ENCODE data around the gene PPME1.
A peak's percentile ranks its signal among the peaks of the same experiment; 100 is the strongest.

The PPME1 gene

GRCh38 chr11:74265256-74265655 is 94.2 kb downstream of the PPME1 start:
- no peak overlapping the region for H3K27ac ChIP-seq (ENCODE audit: low read depth, low read length)
- no peak overlapping the region for H2BK5ac ChIP-seq (ENCODE audit: low read length)
- H3K23ac ChIP-seq (ENCODE audit: low read length) = no peak overlapping the region
- H3K4me1 ChIP-seq (ENCODE audit: control insufficient read depth, low read depth, low read length) = no peaks in the 10 kb centered on the region
- no peak overlapping the region for H3K4ac ChIP-seq (ENCODE audit: low read depth, low read length)
- no peak overlapping the region for H3K9ac ChIP-seq (ENCODE audit: low read length)
- WGBS (ENCODE audit: extremely low coverage, insufficient coverage, low lambda C conversion rate) = no CpG with 5 or more reads among the region's 1 CpG
- no peak overlapping the region for H2BK120ac ChIP-seq (ENCODE audit: low read depth, low read length)
- no peaks in the 10 kb centered on the region for H3K79me2 ChIP-seq (ENCODE audit: control insufficient read depth, insufficient read depth, low read length)
- H3K4me2 ChIP-seq (ENCODE audit: low read length) = no peak overlapping the region
- no peaks in the 10 kb centered on the region for H3K27me3 ChIP-seq (ENCODE audit: insufficient read depth, low read length, poor library complexity)
- no peak overlapping the region for H3K4me3 ChIP-seq (ENCODE audit: low read length)
- no peak overlapping the region for H4K8ac ChIP-seq (ENCODE audit: low read depth, low read length)
- H2BK15ac ChIP-seq (replicated peaks; ENCODE audit: low read depth) = no peak overlapping the region
- H3K36me3 ChIP-seq (ENCODE audit: control insufficient read depth, insufficient read depth, low read length) = no peaks in the 10 kb centered on the region
- no peak overlapping the region for H3K56ac ChIP-seq (ENCODE audit: low read length)
- no peak overlapping the region for H4K5ac ChIP-seq (ENCODE audit: low read length)
- no peak overlapping the region for H2AK5ac ChIP-seq (ENCODE audit: low read length)
- H3K79me1 ChIP-seq (ENCODE audit: low read length) = no peaks in the 10 kb centered on the region
- H3K18ac ChIP-seq (ENCODE audit: low read length) = no peak overlapping the region
- DNase-seq = peak; percentile 59

- no peak overlapping the region for H2AK5ac ChIP-seq (ENCODE audit: low read length)
- no peaks in the 10 kb centered on the region for H3K79me2 ChIP-seq (ENCODE audit: control insufficient read depth, insufficient read depth, low read length)
- no peak overlapping the region for H3K27ac ChIP-seq (ENCODE audit: low read depth, low read length)
- H3K9ac ChIP-seq (ENCODE audit: low read length) = no peak overlapping the region
- no peak for DNase-seq
- H4K8ac ChIP-seq (ENCODE audit: low read depth, low read length) = no peak overlapping the region
- no peak overlapping the region for H3K23ac ChIP-seq (ENCODE audit: low read length)
- H3K18ac ChIP-seq (ENCODE audit: low read length) = no peak overlapping the region
- no peak overlapping the region for H3K4me3 ChIP-seq (ENCODE audit: low read length)
- H2BK5ac ChIP-seq (ENCODE audit: low read length) = no peak overlapping the region
- H3K4me1 ChIP-seq (ENCODE audit: control insufficient read depth, low read depth, low read length) = no peaks in the 10 kb centered on the region
- no peaks in the 10 kb centered on the region for H3K36me3 ChIP-seq (ENCODE audit: control insufficient read depth, insufficient read depth, low read length)
- WGBS (ENCODE audit: extremely low coverage, insufficient coverage, low lambda C conversion rate) = no CpG with 5 or more reads among the region's 6 CpGs
- H3K4me2 ChIP-seq (ENCODE audit: low read length) = no peak overlapping the region
- no peak overlapping the region for H3K4ac ChIP-seq (ENCODE audit: low read depth, low read length)
- H4K5ac ChIP-seq (ENCODE audit: low read length) = no peak overlapping the region
- H3K27me3 ChIP-seq (ENCODE audit: insufficient read depth, low read length, poor library complexity) = no peaks in the 10 kb centered on the region
- no peak overlapping the region for H2BK15ac ChIP-seq (replicated peaks; ENCODE audit: low read depth)
- H3K56ac ChIP-seq (ENCODE audit: low read length) = no peak overlapping the region
- H3K79me1 ChIP-seq (ENCODE audit: low read length) = no peaks in the 10 kb centered on the region
- no peak overlapping the region for H2BK120ac ChIP-seq (ENCODE audit: low read depth, low read length)
Observed at GRCh38 chr11:74267014-74267413, 95.9 kb downstream of the PPME1 start.

- Histone ChIP-seq H2BK120ac (ENCODE audit: low read depth, low read length) (no peak overlapping the region), H2BK5ac (ENCODE audit: low read length) (no peak overlapping the region), H3K4me2 (ENCODE audit: low read length) (no peak overlapping the region), H2AK5ac (ENCODE audit: low read length) (no peak overlapping the region), H2BK15ac (replicated peaks; ENCODE audit: low read depth) (no peak overlapping the region), H3K18ac (ENCODE audit: low read length) (no peak overlapping the region), H3K36me3 (ENCODE audit: control insufficient read depth, insufficient read depth, low read length) (no peaks in the 10 kb centered on the region), H4K5ac (ENCODE audit: low read length) (no peak overlapping the region), H3K79me1 (ENCODE audit: low read length) (no peaks in the 10 kb centered on the region), H3K23ac (ENCODE audit: low read length) (no peak overlapping the region), H3K79me2 (ENCODE audit: control insufficient read depth, insufficient read depth, low read length) (no peaks in the 10 kb centered on the region), H3K27ac (ENCODE audit: low read depth, low read length) (no peak overlapping the region), H3K27me3 (ENCODE audit: insufficient read depth, low read length, poor library complexity) (no peaks in the 10 kb centered on the region), H3K4me1 (ENCODE audit: control insufficient read depth, low read depth, low read length) (no peaks in the 10 kb centered on the region), H3K9ac (ENCODE audit: low read length) (no peak overlapping the region), H3K56ac (ENCODE audit: low read length) (no peak overlapping the region), H4K8ac (ENCODE audit: low read depth, low read length) (no peak overlapping the region), H3K4me3 (ENCODE audit: low read length) (no peak overlapping the region), H3K4ac (ENCODE audit: low read depth, low read length) (no peak overlapping the region)
- no peak for DNase-seq
- WGBS (ENCODE audit: extremely low coverage, insufficient coverage, low lambda C conversion rate) = no CpG with 5 or more reads among the region's 4 CpGs
Observed at GRCh38 chr11:74268456-74268855, 97.4 kb downstream of the PPME1 start.

- Histone ChIP-seq H2BK15ac (replicated peaks; ENCODE audit: low read depth) (no peak overlapping the region), H3K36me3 (ENCODE audit: control insufficient read depth, insufficient read depth, low read length) (no peaks in the 10 kb centered on the region), H2BK120ac (ENCODE audit: low read depth, low read length) (no peak overlapping the region), H3K56ac (ENCODE audit: low read length) (no peak overlapping the region), H2AK5ac (ENCODE audit: low read length) (no peak overlapping the region), H3K4ac (ENCODE audit: low read depth, low read length) (no peak overlapping the region), H3K27me3 (ENCODE audit: insufficient read depth, low read length, poor library complexity) (no peaks in the 10 kb centered on the region), H3K18ac (ENCODE audit: low read length) (no peak overlapping the region), H3K4me1 (ENCODE audit: control insufficient read depth, low read depth, low read length) (no peaks in the 10 kb centered on the region), H3K79me2 (ENCODE audit: control insufficient read depth, insufficient read depth, low read length) (no peaks in the 10 kb centered on the region), H3K4me3 (ENCODE audit: low read length) (no peak overlapping the region), H3K27ac (ENCODE audit: low read depth, low read length) (no peak overlapping the region), H4K5ac (ENCODE audit: low read length) (no peak overlapping the region), H2BK5ac (ENCODE audit: low read length) (no peak overlapping the region), H3K9ac (ENCODE audit: low read length) (no peak overlapping the region), H4K8ac (ENCODE audit: low read depth, low read length) (no peak overlapping the region), H3K23ac (ENCODE audit: low read length) (no peak overlapping the region), H3K4me2 (ENCODE audit: low read length) (no peak overlapping the region), H3K79me1 (ENCODE audit: low read length) (no peaks in the 10 kb centered on the region)
- no peak for DNase-seq
- no CpG with 5 or more reads among the region's 11 CpGs for WGBS (ENCODE audit: extremely low coverage, insufficient coverage, low lambda C conversion rate)
Observed at GRCh38 chr11:74269161-74269811, 98.2 kb downstream of the PPME1 start.

GRCh38 chr11:74272276-74272675 is 101.2 kb downstream of the PPME1 start:
- Histone ChIP-seq H3K27ac (ENCODE audit: low read depth, low read length) (no peak overlapping the region), H4K8ac (ENCODE audit: low read depth, low read length) (no peak overlapping the region), H3K9ac (ENCODE audit: low read length) (no peak overlapping the region), H3K4me2 (ENCODE audit: low read length) (no peak overlapping the region), H3K18ac (ENCODE audit: low read length) (no peak overlapping the region), H3K79me1 (ENCODE audit: low read length) (no peaks in the 10 kb centered on the region), H2BK5ac (ENCODE audit: low read length) (no peak overlapping the region), H2AK5ac (ENCODE audit: low read length) (no peak overlapping the region), H4K5ac (ENCODE audit: low read length) (no peak overlapping the region), H3K79me2 (ENCODE audit: control insufficient read depth, insufficient read depth, low read length) (no peaks in the 10 kb centered on the region), H3K56ac (ENCODE audit: low read length) (no peak overlapping the region), H2BK15ac (replicated peaks; ENCODE audit: low read depth) (no peak overlapping the region), H3K23ac (ENCODE audit: low read length) (no peak overlapping the region), H3K27me3 (ENCODE audit: insufficient read depth, low read length, poor library complexity) (no peaks in the 10 kb centered on the region), H3K4ac (ENCODE audit: low read depth, low read length) (no peak overlapping the region), H3K36me3 (ENCODE audit: control insufficient read depth, insufficient read depth, low read length) (no peaks in the 10 kb centered on the region), H3K4me1 (ENCODE audit: control insufficient read depth, low read depth, low read length) (no peaks in the 10 kb centered on the region), H2BK120ac (ENCODE audit: low read depth, low read length) (no peak overlapping the region), H3K4me3 (ENCODE audit: low read length) (no peak overlapping the region)
- no CpG with 5 or more reads among the region's 4 CpGs for WGBS (ENCODE audit: extremely low coverage, insufficient coverage, low lambda C conversion rate)
- no peak for DNase-seq

GRCh38 chr11:74276581-74276980 is 105.5 kb downstream of the PPME1 start:
- no peak overlapping the region for H4K5ac ChIP-seq (ENCODE audit: low read length)
- H3K27me3 ChIP-seq (ENCODE audit: insufficient read depth, low read length, poor library complexity) = no peaks in the 10 kb centered on the region
- H3K4ac ChIP-seq (ENCODE audit: low read depth, low read length) = no peak overlapping the region
- H3K4me2 ChIP-seq (ENCODE audit: low read length) = no peak overlapping the region
- H3K23ac ChIP-seq (ENCODE audit: low read length) = no peak overlapping the region
- no peak overlapping the region for H2BK5ac ChIP-seq (ENCODE audit: low read length)
- H3K56ac ChIP-seq (ENCODE audit: low read length) = no peak overlapping the region
- H2BK15ac ChIP-seq (replicated peaks; ENCODE audit: low read depth) = no peak overlapping the region
- H3K27ac ChIP-seq (ENCODE audit: low read depth, low read length) = no peak overlapping the region
- H2AK5ac ChIP-seq (ENCODE audit: low read length) = no peak overlapping the region
- H3K4me1 ChIP-seq (ENCODE audit: control insufficient read depth, low read depth, low read length) = no peaks in the 10 kb centered on the region
- no peak overlapping the region for H3K4me3 ChIP-seq (ENCODE audit: low read length)
- no CpG with 5 or more reads among the region's 2 CpGs for WGBS (ENCODE audit: extremely low coverage, insufficient coverage, low lambda C conversion rate)
- H3K18ac ChIP-seq (ENCODE audit: low read length) = no peak overlapping the region
- H3K36me3 ChIP-seq (ENCODE audit: control insufficient read depth, insufficient read depth, low read length) = no peaks in the 10 kb centered on the region
- H4K8ac ChIP-seq (ENCODE audit: low read depth, low read length) = no peak overlapping the region
- H3K9ac ChIP-seq (ENCODE audit: low read length) = no peak overlapping the region
- H2BK120ac ChIP-seq (ENCODE audit: low read depth, low read length) = no peak overlapping the region
- H3K79me2 ChIP-seq (ENCODE audit: control insufficient read depth, insufficient read depth, low read length) = no peaks in the 10 kb centered on the region
- no peaks in the 10 kb centered on the region for H3K79me1 ChIP-seq (ENCODE audit: low read length)
- peak; percentile 8 for DNase-seq
